WTC11 (cell line): ENCODE results near the gene KDELR3. TPM values are rescaled to one million over a fixed set of nuclear protein-coding genes. Genes with fewer than 3 reads are reported as not detected.

ENCODE experiments used
- ATAC-seq: fragments of 200-7000 bp; cut with Tn5 transposase; 2 replicates; pipeline ENCODE4 v1.10.0; 2021; ENCODE audit warnings: mild to moderate bottlenecking, moderate library complexity
- CTCF ChIA-PET: fragments of 300-600 bp; sonication (Branson Sonifier 250); formaldehyde crosslinking; loops from one replicate; lab custom pipeline; 2021; ENCODE audit warnings: antibody characterized with exemption; lab: Charles Lee
- POLR2A ChIA-PET: fragments of 350-600 bp; sonication (Branson Sonifier 250); formaldehyde crosslinking; loops from one replicate; lab custom pipeline; 2021; ENCODE audit warnings: antibody characterized with exemption; lab: Charles Lee
- DNase-seq: peaks from one replicate; pipeline ENCODE4 v3.0.0; 2021; ENCODE audit warnings: low spot score
- H3K27ac Mint-ChIP-seq: 2 replicates; pipeline ENCODE4 v1.8.0; 2021; ENCODE audit warnings: mixed read lengths
- H3K27me3 Mint-ChIP-seq: 2 replicates; pipeline ENCODE4 v1.8.0; 2021; ENCODE audit warnings: low read depth, mild to moderate bottlenecking, moderate library complexity, mixed read lengths
- H3K36me3 Mint-ChIP-seq: 2 replicates; pipeline ENCODE4 v1.8.0; 2021; ENCODE audit warnings: mixed read lengths
- H3K4me1 Mint-ChIP-seq: 2 replicates; pipeline ENCODE4 v1.8.0; 2022; ENCODE audit warnings: mixed read lengths
- H3K4me3 Mint-ChIP-seq: 2 replicates; pipeline ENCODE4 v1.8.0; 2021; ENCODE audit warnings: mild to moderate bottlenecking, moderate library complexity, mixed read lengths
- H3K9me3 Mint-ChIP-seq: 2 replicates; pipeline ENCODE4 v1.8.0; 2021; ENCODE audit warnings: mixed read lengths
- CREB1 ChIP-seq: sonication (generic); formaldehyde crosslinking; IDR thresholded peaks from 2 replicates; pipeline ENCODE4 v1.8.0; 2023; ENCODE audit warnings: mild to moderate bottlenecking, missing genetic modification reagents
- CREM ChIP-seq: sonication (generic); formaldehyde crosslinking; IDR thresholded peaks from 2 replicates; pipeline ENCODE4 v1.8.1; 2022; ENCODE audit warnings: mild to moderate bottlenecking, missing genetic modification reagents, moderate library complexity
- EMX1 ChIP-seq: fragments of 250-450 bp; sonication (Bioruptor Pico); IDR thresholded peaks from 2 replicates; pipeline ENCODE4 v1.8.0; 2021; ENCODE audit warnings: mild to moderate bottlenecking
- FOXP1 ChIP-seq: sonication (generic); formaldehyde crosslinking; IDR thresholded peaks from 2 replicates; pipeline ENCODE4 v1.8.0; 2022; ENCODE audit warnings: missing genetic modification reagents, mild to moderate bottlenecking, moderate library complexity, borderline replicate concordance
- GRHL2 ChIP-seq: fragments of 250-450 bp; sonication (Bioruptor Pico); IDR thresholded peaks from 2 replicates; pipeline ENCODE4 v1.8.0; 2022; ENCODE audit warnings: mild to moderate bottlenecking, moderate library complexity; ENCODE audit not compliant: insufficient replicate concordance, severe bottlenecking
- JAZF1 ChIP-seq: fragments of 250-450 bp; sonication (Bioruptor Pico); IDR thresholded peaks from 2 replicates; pipeline ENCODE4 v1.9.0; 2021; ENCODE audit warnings: moderate library complexity, mild to moderate bottlenecking, inconsistent platforms
- MXD4 ChIP-seq: fragments of 250-450 bp; sonication (Bioruptor Pico); IDR thresholded peaks from 2 replicates; pipeline ENCODE4 v1.8.0; 2021; ENCODE audit warnings: mild to moderate bottlenecking, moderate library complexity, borderline replicate concordance
- NFATC4 ChIP-seq: fragments of 250-450 bp; sonication (Bioruptor Pico); IDR thresholded peaks from 2 replicates; pipeline ENCODE4 v1.9.0; 2021; ENCODE audit warnings: mild to moderate bottlenecking
- PRRX2 ChIP-seq: fragments of 250-450 bp; sonication (Bioruptor Pico); IDR thresholded peaks from 2 replicates; pipeline ENCODE4 v1.8.0; 2021; ENCODE audit warnings: mild to moderate bottlenecking
- RORB ChIP-seq: fragments of 250-450 bp; sonication (Bioruptor Pico); IDR thresholded peaks from 2 replicates; pipeline ENCODE4 v1.9.0; 2021; ENCODE audit warnings: mild to moderate bottlenecking
- SOX15 ChIP-seq: fragments of 250-450 bp; sonication (Bioruptor Pico); IDR thresholded peaks from 2 replicates; pipeline ENCODE4 v1.9.0; 2021; ENCODE audit warnings: mild to moderate bottlenecking
- ZNF138 ChIP-seq: sonication (generic); formaldehyde crosslinking; conservative IDR thresholded peaks from 2 replicates; pipeline ENCODE4 v1.8.1; 2022; ENCODE audit warnings: mild to moderate bottlenecking, moderate library complexity, missing genetic modification reagents
- ZNF263 ChIP-seq: sonication (generic); formaldehyde crosslinking; IDR thresholded peaks from 2 replicates; pipeline ENCODE4 v1.8.1; 2022; ENCODE audit warnings: low read depth, mild to moderate bottlenecking, moderate library complexity, missing genetic modification reagents
- total RNA-seq: library from RNA; stranded (reverse); gene quantifications from 3 replicates; pipeline ENCODE4 v1.2.3, GENCODE V29; 2021
- TF ChIP-seq, protein P1 (sequence below): sonication (generic); formaldehyde crosslinking; IDR thresholded peaks from 2 replicates; pipeline ENCODE4 v1.8.1; 2023; ENCODE audit warnings: mild to moderate bottlenecking, missing genetic modification reagents, moderate library complexity
- TF ChIP-seq, protein P2 (sequence below): sonication (generic); formaldehyde crosslinking; IDR thresholded peaks from 2 replicates; pipeline ENCODE4 v1.8.1; 2022; ENCODE audit warnings: mild to moderate bottlenecking, missing genetic modification reagents, moderate library complexity, borderline replicate concordance
- TF ChIP-seq, protein P3 (sequence below): sonication (generic); formaldehyde crosslinking; IDR thresholded peaks from 2 replicates; pipeline ENCODE4 v1.8.0; 2022; ENCODE audit warnings: missing genetic modification reagents
- TF ChIP-seq, protein P4 (sequence below): sonication (generic); formaldehyde crosslinking; IDR thresholded peaks from 2 replicates; pipeline ENCODE4 v1.8.0; 2023; ENCODE audit warnings: mild to moderate bottlenecking, missing genetic modification reagents
- TF ChIP-seq, protein P5 (sequence below): fragments of 250-450 bp; sonication (Bioruptor Pico); IDR thresholded peaks from 2 replicates; pipeline ENCODE4 v2.1.2; 2022; ENCODE audit warnings: mild to moderate bottlenecking, moderate library complexity
- TF ChIP-seq, protein P6 (sequence below): fragments of 250-450 bp; sonication (Bioruptor Pico); IDR thresholded peaks from 2 replicates; pipeline ENCODE4 v1.9.0; 2021; ENCODE audit warnings: mild to moderate bottlenecking, borderline replicate concordance

The KDELR3 gene
- total RNA-seq, 1 experiment from 2014 or later = 5.7 TPM

DNA sequence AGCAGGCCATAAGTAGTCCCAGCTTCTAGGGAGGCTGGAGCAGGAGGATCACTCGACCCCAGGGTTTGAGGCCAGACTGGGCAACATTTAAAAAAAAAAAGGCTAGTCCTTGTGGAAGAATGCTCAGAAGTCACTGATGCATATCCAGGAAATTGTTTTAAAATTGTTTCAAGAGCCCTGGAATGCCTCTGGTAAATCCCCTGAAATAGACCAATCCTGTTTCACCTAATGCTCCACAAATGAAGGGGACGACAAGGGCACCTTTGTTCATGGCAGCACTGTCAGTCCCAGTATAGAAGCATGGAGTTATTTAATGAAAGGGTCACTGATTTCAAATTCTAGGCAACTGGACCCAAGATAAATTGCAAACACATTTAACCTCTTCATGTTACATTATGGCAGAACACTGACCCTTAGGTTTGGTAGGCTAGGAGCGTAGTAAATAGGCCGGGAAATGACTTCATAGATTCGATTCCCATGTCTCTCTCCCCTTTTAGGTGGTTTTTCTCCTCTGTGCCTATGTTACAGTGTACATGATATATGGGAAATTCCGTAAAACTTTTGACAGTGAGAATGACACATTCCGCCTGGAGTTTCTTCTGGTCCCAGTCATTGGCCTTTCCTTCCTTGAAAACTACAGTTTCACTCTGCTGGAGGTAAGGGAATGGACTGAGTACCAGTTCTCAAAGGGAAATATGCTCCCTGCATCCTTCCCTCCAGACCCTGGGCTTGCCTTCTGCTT is 11.4 kb downstream of the KDELR3 start:
- ATAC-seq (no peak), DNase-seq (no peak)
- CTCF ChIA-PET = interaction anchor here (1.0 to 1.1 kb wide), 2 partner anchors 16 to 91 kb away, joined by 3 read pairs; no protein-coding TSS in a partner anchor
- no peaks in the 10 kb centered on the region for H3K4me1 Mint-ChIP-seq
- TF ChIP-seq CREB1 (CRISPR knock-in tag) (no peak), SOX15 (no peak), NFATC4 (CRISPR knock-in tag) (no peak), MXD4 (CRISPR knock-in tag) (no peak), PRRX2 (CRISPR knock-in tag) (no peak), EMX1 (no peak), CREM (CRISPR knock-in tag) (no peak), FOXP1 (no peak), GRHL2 (CRISPR knock-in tag) (no peak), JAZF1 (CRISPR knock-in tag) (no peak)
- TF ChIP-seq, protein P1, sequence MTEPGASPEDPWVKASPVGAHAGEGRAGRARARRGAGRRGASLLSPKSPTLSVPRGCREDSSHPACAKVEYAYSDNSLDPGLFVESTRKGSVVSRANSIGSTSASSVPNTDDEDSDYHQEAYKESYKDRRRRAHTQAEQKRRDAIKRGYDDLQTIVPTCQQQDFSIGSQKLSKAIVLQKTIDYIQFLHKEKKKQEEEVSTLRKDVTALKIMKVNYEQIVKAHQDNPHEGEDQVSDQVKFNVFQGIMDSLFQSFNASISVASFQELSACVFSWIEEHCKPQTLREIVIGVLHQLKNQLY = no peak
- TF ChIP-seq, protein P2, sequence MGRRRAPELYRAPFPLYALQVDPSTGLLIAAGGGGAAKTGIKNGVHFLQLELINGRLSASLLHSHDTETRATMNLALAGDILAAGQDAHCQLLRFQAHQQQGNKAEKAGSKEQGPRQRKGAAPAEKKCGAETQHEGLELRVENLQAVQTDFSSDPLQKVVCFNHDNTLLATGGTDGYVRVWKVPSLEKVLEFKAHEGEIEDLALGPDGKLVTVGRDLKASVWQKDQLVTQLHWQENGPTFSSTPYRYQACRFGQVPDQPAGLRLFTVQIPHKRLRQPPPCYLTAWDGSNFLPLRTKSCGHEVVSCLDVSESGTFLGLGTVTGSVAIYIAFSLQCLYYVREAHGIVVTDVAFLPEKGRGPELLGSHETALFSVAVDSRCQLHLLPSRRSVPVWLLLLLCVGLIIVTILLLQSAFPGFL (CRISPR knock-in tag) = no peak
- TF ChIP-seq, protein P3, sequence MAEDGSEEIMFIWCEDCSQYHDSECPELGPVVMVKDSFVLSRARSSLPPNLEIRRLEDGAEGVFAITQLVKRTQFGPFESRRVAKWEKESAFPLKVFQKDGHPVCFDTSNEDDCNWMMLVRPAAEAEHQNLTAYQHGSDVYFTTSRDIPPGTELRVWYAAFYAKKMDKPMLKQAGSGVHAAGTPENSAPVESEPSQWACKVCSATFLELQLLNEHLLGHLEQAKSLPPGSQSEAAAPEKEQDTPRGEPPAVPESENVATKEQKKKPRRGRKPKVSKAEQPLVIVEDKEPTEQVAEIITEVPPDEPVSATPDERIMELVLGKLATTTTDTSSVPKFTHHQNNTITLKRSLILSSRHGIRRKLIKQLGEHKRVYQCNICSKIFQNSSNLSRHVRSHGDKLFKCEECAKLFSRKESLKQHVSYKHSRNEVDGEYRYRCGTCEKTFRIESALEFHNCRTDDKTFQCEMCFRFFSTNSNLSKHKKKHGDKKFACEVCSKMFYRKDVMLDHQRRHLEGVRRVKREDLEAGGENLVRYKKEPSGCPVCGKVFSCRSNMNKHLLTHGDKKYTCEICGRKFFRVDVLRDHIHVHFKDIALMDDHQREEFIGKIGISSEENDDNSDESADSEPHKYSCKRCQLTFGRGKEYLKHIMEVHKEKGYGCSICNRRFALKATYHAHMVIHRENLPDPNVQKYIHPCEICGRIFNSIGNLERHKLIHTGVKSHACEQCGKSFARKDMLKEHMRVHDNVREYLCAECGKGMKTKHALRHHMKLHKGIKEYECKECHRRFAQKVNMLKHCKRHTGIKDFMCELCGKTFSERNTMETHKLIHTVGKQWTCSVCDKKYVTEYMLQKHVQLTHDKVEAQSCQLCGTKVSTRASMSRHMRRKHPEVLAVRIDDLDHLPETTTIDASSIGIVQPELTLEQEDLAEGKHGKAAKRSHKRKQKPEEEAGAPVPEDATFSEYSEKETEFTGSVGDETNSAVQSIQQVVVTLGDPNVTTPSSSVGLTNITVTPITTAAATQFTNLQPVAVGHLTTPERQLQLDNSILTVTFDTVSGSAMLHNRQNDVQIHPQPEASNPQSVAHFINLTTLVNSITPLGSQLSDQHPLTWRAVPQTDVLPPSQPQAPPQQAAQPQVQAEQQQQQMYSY = no peak
- H3K27me3 Mint-ChIP-seq = no peaks in the 10 kb centered on the region
- peak overlapping the region; percentile 87 for H3K27ac Mint-ChIP-seq
- peaks cover 31% of the 10 kb centered on the region for H3K36me3 Mint-ChIP-seq
- POLR2A ChIA-PET = interaction anchor here (0.5 kb wide), 2 partner anchors 18 to 868 kb away, joined by 3 to 7 read pairs; no protein-coding TSS in a partner anchor
- no peak overlapping the region for H3K4me3 Mint-ChIP-seq
- H3K9me3 Mint-ChIP-seq = no peaks in the 10 kb centered on the region

DNA sequence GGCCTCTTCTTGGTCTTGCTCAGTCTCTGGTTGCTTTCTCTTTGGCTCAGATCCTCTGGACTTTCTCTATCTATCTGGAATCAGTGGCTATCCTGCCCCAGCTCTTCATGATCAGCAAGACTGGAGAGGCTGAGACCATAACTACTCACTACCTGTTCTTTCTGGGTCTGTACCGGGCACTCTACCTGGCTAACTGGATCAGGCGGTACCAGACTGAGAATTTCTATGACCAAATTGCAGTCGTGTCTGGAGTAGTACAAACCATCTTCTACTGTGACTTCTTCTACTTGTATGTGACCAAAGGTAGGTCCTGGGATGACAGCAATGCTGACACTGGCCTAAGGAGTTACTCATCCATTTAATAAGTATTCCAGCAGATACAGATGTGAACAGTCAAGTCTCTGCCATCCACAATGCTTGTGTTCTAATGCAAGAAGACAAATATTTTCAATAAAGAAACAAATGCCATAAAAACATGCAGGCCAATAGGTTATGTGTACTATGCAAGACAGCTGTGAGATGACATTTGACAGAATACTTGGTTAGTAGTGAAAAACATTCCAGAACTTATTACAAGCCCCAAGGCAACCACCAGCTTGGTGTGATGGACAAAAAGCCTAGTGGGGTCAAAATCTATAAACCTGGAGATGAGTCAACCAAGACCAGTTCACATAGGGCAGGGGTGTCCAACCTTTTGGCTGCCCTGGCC is 13.4 kb downstream of the KDELR3 start:
- H3K27ac Mint-ChIP-seq = peak overlapping the region; percentile 71
- no peak overlapping the region for H3K4me3 Mint-ChIP-seq
- H3K4me1 Mint-ChIP-seq = 0 out of 2 replicates have a peak, but pooled peaks cover 4% of the 10 kb centered on the region
- TF ChIP-seq RORB (CRISPR knock-in tag) (no peak), MXD4 (CRISPR knock-in tag) (no peak), CREM (CRISPR knock-in tag) (no peak), ZNF263 (no peak), ZNF138 (no peak)
- TF ChIP-seq, protein P4, sequence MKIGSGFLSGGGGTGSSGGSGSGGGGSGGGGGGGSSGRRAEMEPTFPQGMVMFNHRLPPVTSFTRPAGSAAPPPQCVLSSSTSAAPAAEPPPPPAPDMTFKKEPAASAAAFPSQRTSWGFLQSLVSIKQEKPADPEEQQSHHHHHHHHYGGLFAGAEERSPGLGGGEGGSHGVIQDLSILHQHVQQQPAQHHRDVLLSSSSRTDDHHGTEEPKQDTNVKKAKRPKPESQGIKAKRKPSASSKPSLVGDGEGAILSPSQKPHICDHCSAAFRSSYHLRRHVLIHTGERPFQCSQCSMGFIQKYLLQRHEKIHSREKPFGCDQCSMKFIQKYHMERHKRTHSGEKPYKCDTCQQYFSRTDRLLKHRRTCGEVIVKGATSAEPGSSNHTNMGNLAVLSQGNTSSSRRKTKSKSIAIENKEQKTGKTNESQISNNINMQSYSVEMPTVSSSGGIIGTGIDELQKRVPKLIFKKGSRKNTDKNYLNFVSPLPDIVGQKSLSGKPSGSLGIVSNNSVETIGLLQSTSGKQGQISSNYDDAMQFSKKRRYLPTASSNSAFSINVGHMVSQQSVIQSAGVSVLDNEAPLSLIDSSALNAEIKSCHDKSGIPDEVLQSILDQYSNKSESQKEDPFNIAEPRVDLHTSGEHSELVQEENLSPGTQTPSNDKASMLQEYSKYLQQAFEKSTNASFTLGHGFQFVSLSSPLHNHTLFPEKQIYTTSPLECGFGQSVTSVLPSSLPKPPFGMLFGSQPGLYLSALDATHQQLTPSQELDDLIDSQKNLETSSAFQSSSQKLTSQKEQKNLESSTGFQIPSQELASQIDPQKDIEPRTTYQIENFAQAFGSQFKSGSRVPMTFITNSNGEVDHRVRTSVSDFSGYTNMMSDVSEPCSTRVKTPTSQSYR (CRISPR knock-in tag) = no peak
- TF ChIP-seq, protein P5, sequence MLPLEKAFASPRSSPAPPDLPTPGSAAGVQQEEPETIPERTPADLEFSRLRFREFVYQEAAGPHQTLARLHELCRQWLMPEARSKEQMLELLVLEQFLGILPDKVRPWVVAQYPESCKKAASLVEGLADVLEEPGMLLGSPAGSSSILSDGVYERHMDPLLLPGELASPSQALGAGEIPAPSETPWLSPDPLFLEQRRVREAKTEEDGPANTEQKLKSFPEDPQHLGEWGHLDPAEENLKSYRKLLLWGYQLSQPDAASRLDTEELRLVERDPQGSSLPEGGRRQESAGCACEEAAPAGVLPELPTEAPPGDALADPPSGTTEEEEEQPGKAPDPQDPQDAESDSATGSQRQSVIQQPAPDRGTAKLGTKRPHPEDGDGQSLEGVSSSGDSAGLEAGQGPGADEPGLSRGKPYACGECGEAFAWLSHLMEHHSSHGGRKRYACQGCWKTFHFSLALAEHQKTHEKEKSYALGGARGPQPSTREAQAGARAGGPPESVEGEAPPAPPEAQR (CRISPR knock-in tag) = no peak
- TF ChIP-seq, protein P6, sequence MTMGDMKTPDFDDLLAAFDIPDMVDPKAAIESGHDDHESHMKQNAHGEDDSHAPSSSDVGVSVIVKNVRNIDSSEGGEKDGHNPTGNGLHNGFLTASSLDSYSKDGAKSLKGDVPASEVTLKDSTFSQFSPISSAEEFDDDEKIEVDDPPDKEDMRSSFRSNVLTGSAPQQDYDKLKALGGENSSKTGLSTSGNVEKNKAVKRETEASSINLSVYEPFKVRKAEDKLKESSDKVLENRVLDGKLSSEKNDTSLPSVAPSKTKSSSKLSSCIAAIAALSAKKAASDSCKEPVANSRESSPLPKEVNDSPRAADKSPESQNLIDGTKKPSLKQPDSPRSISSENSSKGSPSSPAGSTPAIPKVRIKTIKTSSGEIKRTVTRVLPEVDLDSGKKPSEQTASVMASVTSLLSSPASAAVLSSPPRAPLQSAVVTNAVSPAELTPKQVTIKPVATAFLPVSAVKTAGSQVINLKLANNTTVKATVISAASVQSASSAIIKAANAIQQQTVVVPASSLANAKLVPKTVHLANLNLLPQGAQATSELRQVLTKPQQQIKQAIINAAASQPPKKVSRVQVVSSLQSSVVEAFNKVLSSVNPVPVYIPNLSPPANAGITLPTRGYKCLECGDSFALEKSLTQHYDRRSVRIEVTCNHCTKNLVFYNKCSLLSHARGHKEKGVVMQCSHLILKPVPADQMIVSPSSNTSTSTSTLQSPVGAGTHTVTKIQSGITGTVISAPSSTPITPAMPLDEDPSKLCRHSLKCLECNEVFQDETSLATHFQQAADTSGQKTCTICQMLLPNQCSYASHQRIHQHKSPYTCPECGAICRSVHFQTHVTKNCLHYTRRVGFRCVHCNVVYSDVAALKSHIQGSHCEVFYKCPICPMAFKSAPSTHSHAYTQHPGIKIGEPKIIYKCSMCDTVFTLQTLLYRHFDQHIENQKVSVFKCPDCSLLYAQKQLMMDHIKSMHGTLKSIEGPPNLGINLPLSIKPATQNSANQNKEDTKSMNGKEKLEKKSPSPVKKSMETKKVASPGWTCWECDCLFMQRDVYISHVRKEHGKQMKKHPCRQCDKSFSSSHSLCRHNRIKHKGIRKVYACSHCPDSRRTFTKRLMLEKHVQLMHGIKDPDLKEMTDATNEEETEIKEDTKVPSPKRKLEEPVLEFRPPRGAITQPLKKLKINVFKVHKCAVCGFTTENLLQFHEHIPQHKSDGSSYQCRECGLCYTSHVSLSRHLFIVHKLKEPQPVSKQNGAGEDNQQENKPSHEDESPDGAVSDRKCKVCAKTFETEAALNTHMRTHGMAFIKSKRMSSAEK (CRISPR knock-in tag) = peak; percentile 78; the same call in 1 of the 2 replicates
- TF ChIP-seq, all 79 proteins: peak for 1
- Mint-ChIP-seq H3K9me3 (no peaks in the 10 kb centered on the region), H3K36me3 (peaks cover 50% of the 10 kb centered on the region), H3K27me3 (no peaks in the 10 kb centered on the region)
- CTCF ChIA-PET = interaction anchor here (1.1 kb wide), 1 partner anchor 46 kb away, joined by 4 read pairs; no protein-coding TSS in a partner anchor
- ATAC-seq = no peak
- no peak for DNase-seq
- POLR2A ChIA-PET = interaction anchor here (0.6 to 1.7 kb wide), 5 partner anchors 9 to 65 kb away, joined by 3 to 6 read pairs (median 3); no protein-coding TSS in a partner anchor
